ENCODE measurements around the gene CDC5L. TPM values are rescaled to one million over a fixed set of nuclear protein-coding genes. Genes with fewer than 3 reads are reported as not detected.

Gene CDC5L
- total RNA-seq, 1 donor from 2014 or later = 30.4 TPM

- H3K36me3 Mint-ChIP-seq (ENCODE audit: insufficient read depth) = no peaks in the 10 kb centered on the region
- H3K27me3 Mint-ChIP-seq = peaks cover 17% of the 10 kb centered on the region
- DNase-seq (ENCODE audit: low spot score, unreplicated experiment) = no peak
- TF ChIP-seq, protein P1, sequence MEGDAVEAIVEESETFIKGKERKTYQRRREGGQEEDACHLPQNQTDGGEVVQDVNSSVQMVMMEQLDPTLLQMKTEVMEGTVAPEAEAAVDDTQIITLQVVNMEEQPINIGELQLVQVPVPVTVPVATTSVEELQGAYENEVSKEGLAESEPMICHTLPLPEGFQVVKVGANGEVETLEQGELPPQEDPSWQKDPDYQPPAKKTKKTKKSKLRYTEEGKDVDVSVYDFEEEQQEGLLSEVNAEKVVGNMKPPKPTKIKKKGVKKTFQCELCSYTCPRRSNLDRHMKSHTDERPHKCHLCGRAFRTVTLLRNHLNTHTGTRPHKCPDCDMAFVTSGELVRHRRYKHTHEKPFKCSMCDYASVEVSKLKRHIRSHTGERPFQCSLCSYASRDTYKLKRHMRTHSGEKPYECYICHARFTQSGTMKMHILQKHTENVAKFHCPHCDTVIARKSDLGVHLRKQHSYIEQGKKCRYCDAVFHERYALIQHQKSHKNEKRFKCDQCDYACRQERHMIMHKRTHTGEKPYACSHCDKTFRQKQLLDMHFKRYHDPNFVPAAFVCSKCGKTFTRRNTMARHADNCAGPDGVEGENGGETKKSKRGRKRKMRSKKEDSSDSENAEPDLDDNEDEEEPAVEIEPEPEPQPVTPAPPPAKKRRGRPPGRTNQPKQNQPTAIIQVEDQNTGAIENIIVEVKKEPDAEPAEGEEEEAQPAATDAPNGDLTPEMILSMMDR (IDR thresholded peaks at IDR 0.05; ENCODE audit: unreplicated experiment) = no peak
- H3K9me3 Mint-ChIP-seq (ENCODE audit: low read depth) = no peaks in the 10 kb centered on the region
- H3K4me3 Mint-ChIP-seq (ENCODE audit: low read depth) = no peak overlapping the region
- peaks cover 12% of the 10 kb centered on the region for H3K4me1 Mint-ChIP-seq (ENCODE audit: low read depth)
- no peak overlapping the region for H3K27ac Mint-ChIP-seq
Observed at GRCh38 chr6:44478158-44478557, 90.7 kb downstream of the CDC5L start.

- TF ChIP-seq, protein P1 (IDR thresholded peaks at IDR 0.05; ENCODE audit: unreplicated experiment) = no peak
- DNase-seq (ENCODE audit: low spot score, unreplicated experiment) = no peak
- Mint-ChIP-seq H3K27ac (no peak overlapping the region), H3K4me1 (ENCODE audit: low read depth) (peaks cover 12% of the 10 kb centered on the region), H3K9me3 (ENCODE audit: low read depth) (no peaks in the 10 kb centered on the region), H3K27me3 (peaks cover 14% of the 10 kb centered on the region), H3K36me3 (ENCODE audit: insufficient read depth) (no peaks in the 10 kb centered on the region), H3K4me3 (ENCODE audit: low read depth) (no peak overlapping the region)
Observed at GRCh38 chr6:44478591-44479254, 91.2 kb downstream of the CDC5L start.

DNA sequence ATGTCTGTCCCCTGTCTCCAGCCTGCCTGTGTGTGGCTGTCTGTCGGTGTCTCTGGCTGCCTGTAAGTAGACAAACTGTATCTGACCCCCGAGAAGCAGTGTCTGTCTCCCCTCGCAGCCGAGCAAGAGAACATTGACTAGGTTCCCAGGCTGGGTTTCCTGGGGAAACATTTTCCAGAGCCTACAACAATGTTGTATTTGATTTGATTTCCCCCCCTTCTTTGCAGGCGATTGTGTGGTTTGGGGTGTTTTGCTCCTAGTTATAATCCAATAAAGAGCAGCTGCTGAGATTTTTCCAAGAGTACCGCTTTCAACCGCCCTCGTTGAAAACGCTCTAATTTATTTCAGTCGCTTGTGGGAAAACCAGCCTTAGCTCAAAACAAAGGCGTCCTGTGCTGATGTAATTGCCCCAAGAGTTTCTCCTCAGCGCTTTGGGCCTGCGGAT lies 92.6 kb downstream of the CDC5L start:
- TF ChIP-seq, protein P1 (IDR thresholded peaks at IDR 0.05; ENCODE audit: unreplicated experiment) = no peak
- Mint-ChIP-seq H3K27ac (no peak overlapping the region), H3K9me3 (ENCODE audit: low read depth) (no peaks in the 10 kb centered on the region), H3K27me3 (peaks cover 6% of the 10 kb centered on the region), H3K36me3 (ENCODE audit: insufficient read depth) (no peaks in the 10 kb centered on the region), H3K4me3 (ENCODE audit: low read depth) (no peak overlapping the region), H3K4me1 (ENCODE audit: low read depth) (peaks cover 8% of the 10 kb centered on the region)
- DNase-seq (ENCODE audit: low spot score, unreplicated experiment) = no peak

GRCh38 chr6:44481056-44481455 lies 93.5 kb downstream of the CDC5L start:
- H3K4me1 Mint-ChIP-seq (ENCODE audit: low read depth) = peaks cover 6% of the 10 kb centered on the region
- TF ChIP-seq, protein P1 (IDR thresholded peaks at IDR 0.05; ENCODE audit: unreplicated experiment) = no peak
- no peaks in the 10 kb centered on the region for H3K9me3 Mint-ChIP-seq (ENCODE audit: low read depth)
- DNase-seq (ENCODE audit: low spot score, unreplicated experiment) = no peak
- no peak overlapping the region for H3K27ac Mint-ChIP-seq
- peaks cover 5% of the 10 kb centered on the region for H3K27me3 Mint-ChIP-seq
- no peak overlapping the region for H3K4me3 Mint-ChIP-seq (ENCODE audit: low read depth)
- H3K36me3 Mint-ChIP-seq (ENCODE audit: insufficient read depth) = no peaks in the 10 kb centered on the region

GRCh38 chr6:44481760-44482159 lies 94.3 kb downstream of the CDC5L start:
- Mint-ChIP-seq H3K36me3 (ENCODE audit: insufficient read depth) (no peaks in the 10 kb centered on the region), H3K4me1 (ENCODE audit: low read depth) (peaks cover 6% of the 10 kb centered on the region), H3K27me3 (peaks cover 5% of the 10 kb centered on the region), H3K27ac (no peak overlapping the region), H3K9me3 (ENCODE audit: low read depth) (no peaks in the 10 kb centered on the region), H3K4me3 (ENCODE audit: low read depth) (no peak overlapping the region)
- TF ChIP-seq, protein P1 (IDR thresholded peaks at IDR 0.05; ENCODE audit: unreplicated experiment) = no peak
- DNase-seq (ENCODE audit: low spot score, unreplicated experiment) = no peak

All from progenitor cell of endocrine pancreas (in vitro differentiated cells).